Liver (tissue), 3 donors: ENCODE measurements around the gene SPINK6.

Experiments used
- GABPA ChIP-seq, 2 donors: IDR thresholded peaks in 1 of 2; conservative IDR thresholded peaks in 1 of 2; 2 replicates each; pipeline ENCODE4 v1.6.1; 2016; ENCODE audit warnings: antibody characterized with exemption in 2 of 2, mild to moderate bottlenecking in 1 of 2, moderate library complexity in 1 of 2
- JUND ChIP-seq, 2 donors: IDR thresholded peaks; 2 replicates each; pipeline ENCODE4 v1.6.1; 2016; ENCODE audit warnings: antibody characterized with exemption in 2 of 2
- RAD21 ChIP-seq, 2 donors: IDR thresholded peaks; 2 replicates each; pipeline ENCODE4 v1.6.1; 2016; ENCODE audit warnings: antibody characterized with exemption in 2 of 2, mild to moderate bottlenecking in 2 of 2
- TF ChIP-seq, protein P1 (sequence below): fragments of 150-350 bp; IDR thresholded peaks from 2 replicates; pipeline ENCODE4 v1.5.1; 2017; ENCODE audit warnings: improper control_type of control experiment, low read depth, low read length; ENCODE audit not compliant: missing input control
- TF ChIP-seq, protein P2 (sequence below): IDR thresholded peaks from 2 replicates; pipeline ENCODE4 v1.6.1; 2016; ENCODE audit warnings: antibody characterized with exemption
- TF ChIP-seq, protein P3 (sequence below): IDR thresholded peaks from 2 replicates; pipeline ENCODE4 v1.6.1; 2016; ENCODE audit warnings: antibody characterized with exemption, mild to moderate bottlenecking
- donor health status: healthy.
- donor health status: healthy.

DNA sequence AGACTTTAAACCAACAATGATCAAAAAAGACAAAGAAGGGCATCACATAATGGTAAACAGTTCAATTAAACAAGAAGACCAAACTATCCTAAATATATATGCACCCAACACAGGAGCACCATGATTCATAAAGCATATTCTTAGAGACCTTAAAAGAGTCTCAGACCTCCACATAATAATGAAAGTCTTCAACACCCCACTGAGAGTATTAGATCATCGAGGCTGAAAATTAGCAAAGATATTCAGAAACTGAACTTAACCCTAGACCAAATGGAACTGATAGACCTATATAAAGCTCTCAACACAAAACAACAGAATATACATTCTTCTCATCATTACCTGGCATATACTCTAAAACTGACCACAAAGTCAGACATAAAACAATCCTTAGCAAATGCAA, 46.2 kb upstream of the SPINK6 start:
- TF ChIP-seq, protein P1, sequence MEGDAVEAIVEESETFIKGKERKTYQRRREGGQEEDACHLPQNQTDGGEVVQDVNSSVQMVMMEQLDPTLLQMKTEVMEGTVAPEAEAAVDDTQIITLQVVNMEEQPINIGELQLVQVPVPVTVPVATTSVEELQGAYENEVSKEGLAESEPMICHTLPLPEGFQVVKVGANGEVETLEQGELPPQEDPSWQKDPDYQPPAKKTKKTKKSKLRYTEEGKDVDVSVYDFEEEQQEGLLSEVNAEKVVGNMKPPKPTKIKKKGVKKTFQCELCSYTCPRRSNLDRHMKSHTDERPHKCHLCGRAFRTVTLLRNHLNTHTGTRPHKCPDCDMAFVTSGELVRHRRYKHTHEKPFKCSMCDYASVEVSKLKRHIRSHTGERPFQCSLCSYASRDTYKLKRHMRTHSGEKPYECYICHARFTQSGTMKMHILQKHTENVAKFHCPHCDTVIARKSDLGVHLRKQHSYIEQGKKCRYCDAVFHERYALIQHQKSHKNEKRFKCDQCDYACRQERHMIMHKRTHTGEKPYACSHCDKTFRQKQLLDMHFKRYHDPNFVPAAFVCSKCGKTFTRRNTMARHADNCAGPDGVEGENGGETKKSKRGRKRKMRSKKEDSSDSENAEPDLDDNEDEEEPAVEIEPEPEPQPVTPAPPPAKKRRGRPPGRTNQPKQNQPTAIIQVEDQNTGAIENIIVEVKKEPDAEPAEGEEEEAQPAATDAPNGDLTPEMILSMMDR, result no peak
- TF ChIP-seq GABPA (IDR thresholded peaks at IDR 0.05 in 1 of 2, conservative IDR thresholded peaks at IDR 0.05 in 1 of 2) (no peak), JUND (IDR thresholded peaks at IDR 0.05) (no peak), RAD21 (IDR thresholded peaks at IDR 0.05) (no peak)
- TF ChIP-seq, protein P2, sequence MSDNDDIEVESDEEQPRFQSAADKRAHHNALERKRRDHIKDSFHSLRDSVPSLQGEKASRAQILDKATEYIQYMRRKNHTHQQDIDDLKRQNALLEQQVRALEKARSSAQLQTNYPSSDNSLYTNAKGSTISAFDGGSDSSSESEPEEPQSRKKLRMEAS, result no peak
- TF ChIP-seq, protein P3, sequence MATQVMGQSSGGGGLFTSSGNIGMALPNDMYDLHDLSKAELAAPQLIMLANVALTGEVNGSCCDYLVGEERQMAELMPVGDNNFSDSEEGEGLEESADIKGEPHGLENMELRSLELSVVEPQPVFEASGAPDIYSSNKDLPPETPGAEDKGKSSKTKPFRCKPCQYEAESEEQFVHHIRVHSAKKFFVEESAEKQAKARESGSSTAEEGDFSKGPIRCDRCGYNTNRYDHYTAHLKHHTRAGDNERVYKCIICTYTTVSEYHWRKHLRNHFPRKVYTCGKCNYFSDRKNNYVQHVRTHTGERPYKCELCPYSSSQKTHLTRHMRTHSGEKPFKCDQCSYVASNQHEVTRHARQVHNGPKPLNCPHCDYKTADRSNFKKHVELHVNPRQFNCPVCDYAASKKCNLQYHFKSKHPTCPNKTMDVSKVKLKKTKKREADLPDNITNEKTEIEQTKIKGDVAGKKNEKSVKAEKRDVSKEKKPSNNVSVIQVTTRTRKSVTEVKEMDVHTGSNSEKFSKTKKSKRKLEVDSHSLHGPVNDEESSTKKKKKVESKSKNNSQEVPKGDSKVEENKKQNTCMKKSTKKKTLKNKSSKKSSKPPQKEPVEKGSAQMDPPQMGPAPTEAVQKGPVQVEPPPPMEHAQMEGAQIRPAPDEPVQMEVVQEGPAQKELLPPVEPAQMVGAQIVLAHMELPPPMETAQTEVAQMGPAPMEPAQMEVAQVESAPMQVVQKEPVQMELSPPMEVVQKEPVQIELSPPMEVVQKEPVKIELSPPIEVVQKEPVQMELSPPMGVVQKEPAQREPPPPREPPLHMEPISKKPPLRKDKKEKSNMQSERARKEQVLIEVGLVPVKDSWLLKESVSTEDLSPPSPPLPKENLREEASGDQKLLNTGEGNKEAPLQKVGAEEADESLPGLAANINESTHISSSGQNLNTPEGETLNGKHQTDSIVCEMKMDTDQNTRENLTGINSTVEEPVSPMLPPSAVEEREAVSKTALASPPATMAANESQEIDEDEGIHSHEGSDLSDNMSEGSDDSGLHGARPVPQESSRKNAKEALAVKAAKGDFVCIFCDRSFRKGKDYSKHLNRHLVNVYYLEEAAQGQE, result no peak
